HepG2 (cell line): ENCODE measurements around the gene EPB41. TPM values are rescaled to one million over a fixed set of nuclear protein-coding genes. Genes with fewer than 3 reads are reported as not detected.

ENCODE experiments used
- ATAC-seq: fragments of 200-7000 bp; cut with Tn5 transposase; 3 replicates; pipeline ENCODE4 v1.9.1; 2020; ENCODE audit warnings: mild to moderate bottlenecking, moderate library complexity
- BruUV-seq: library from RNA; stranded (reverse); fragments of 400-500 nt; replicated peaks from 2 replicates; lab custom pipeline; 2021; lab: Mats Ljungman, UMichigan
- CTCF ChIA-PET: fragments of 300-600 bp; formaldehyde crosslinking; extraction: SDS; loops from one replicate; lab custom pipeline; 2021; ENCODE audit warnings: low total read pairs, inconsistent platforms, low intra/inter-chr PET ratio; lab: Yijun Ruan, JAX
- POLR2A ChIA-PET: fragments of 350-600 bp; sonication (Branson Sonifier 250); formaldehyde crosslinking; loops from one replicate; lab custom pipeline; 2020; ENCODE audit warnings: antibody characterized with exemption, inconsistent platforms; lab: Yijun Ruan, JAX
- DNase-seq: peaks from one replicate; pipeline ENCODE4 v3.0.0-alpha.2; 2015; ENCODE audit warnings: low spot score
- FAIRE-seq: peaks from 3 replicates; lab custom pipeline; 2011; peaks lifted over from hg19 to GRCh38; lab: Jason Lieb, UNC
- H2AFZ ChIP-seq: one replicate; pipeline ENCODE4 v1.6.1; 2011; ENCODE audit warnings: low read length, inconsistent platforms
- H3K27ac ChIP-seq: fragments of 300-600 bp; 3 replicates; pipeline ENCODE4 v1.8.0; 2011; ENCODE audit warnings: mixed run types, mild to moderate bottlenecking, mixed read lengths, low read length, inconsistent platforms; ENCODE audit not compliant: insufficient read depth; ENCODE audit errors: extremely low read length
- H3K27me3 ChIP-seq, 2 experiments: fragments of 200-600 bp in 1 of 2; 2 replicates in 1 of 2; 3 replicates in 1 of 2; pipeline versions ENCODE4 v1.6.0 to v1.8.0; 2011; ENCODE audit warnings: low read length in 2 of 2, mild to moderate bottlenecking in 2 of 2, moderate library complexity in 2 of 2, inconsistent platforms in 1 of 2; ENCODE audit not compliant: insufficient read depth in 2 of 2, control insufficient read depth in 1 of 2
- H3K36me3 ChIP-seq, 2 experiments: fragments of 200-600 bp in 1 of 2; replicated peaks in 1 of 2; 2 replicates in 1 of 2; 3 replicates in 1 of 2; pipeline versions ENCODE4 v1.5.1 to v1.8.0; 2011; ENCODE audit warnings: low read length in 2 of 2, inconsistent platforms in 1 of 2; ENCODE audit not compliant: insufficient read depth in 2 of 2, control insufficient read depth in 1 of 2
- H3K4me1 ChIP-seq: 2 replicates; pipeline ENCODE4 v1.5.1; 2012; ENCODE audit warnings: low read length, inconsistent platforms; ENCODE audit not compliant: insufficient read depth
- H3K4me2 ChIP-seq: 2 replicates; pipeline ENCODE4 v1.6.0; 2011; ENCODE audit warnings: low read depth, low read length, inconsistent platforms
- H3K4me3 ChIP-seq, 3 experiments: fragments of 200-600 bp in 1 of 3; sonication (generic), shearing (Covaris generic) in 1 of 3; replicated peaks in 1 of 3; 2 replicates each; pipeline ENCODE4 v1.5.1; 2011 to 2016; ENCODE audit warnings: low read length in 3 of 3, inconsistent platforms in 2 of 3, low read depth in 2 of 3, mild to moderate bottlenecking in 2 of 3, control low read depth in 1 of 3, mixed read lengths in 1 of 3; ENCODE audit not compliant: insufficient read depth in 1 of 3
- H3K79me2 ChIP-seq: one replicate; pipeline ENCODE4 v1.6.1; 2011; ENCODE audit warnings: low read length, inconsistent platforms; ENCODE audit not compliant: insufficient read depth
- H3K9ac ChIP-seq: 2 replicates; pipeline ENCODE4 v1.6.0; 2011; ENCODE audit warnings: mild to moderate bottlenecking, low read depth, low read length, inconsistent platforms; ENCODE audit not compliant: insufficient read depth
- H3K9me3 ChIP-seq: 2 replicates; pipeline ENCODE4 v1.5.1; 2012; ENCODE audit warnings: mild to moderate bottlenecking, low read length
- H4K20me1 ChIP-seq: 2 replicates; pipeline ENCODE4 v1.6.0; 2011; ENCODE audit warnings: inconsistent platforms, mild to moderate bottlenecking, low read length, moderate library complexity; ENCODE audit not compliant: insufficient read depth
- BORCS8-MEF2B ChIP-seq: sonication (generic); formaldehyde crosslinking; IDR thresholded peaks from 2 replicates; pipeline ENCODE4 v1.8.0; 2022; ENCODE audit warnings: mild to moderate bottlenecking, missing genetic modification reagents
- FIP1L1 ChIP-seq: fragments of 200-400 bp; formaldehyde crosslinking; IDR thresholded peaks from 2 replicates; pipeline ENCODE4 v1.6.1; 2018; ENCODE audit warnings: low read depth, mild to moderate bottlenecking, low read length, moderate library complexity, borderline replicate concordance; ENCODE audit not compliant: insufficient read depth
- KLF11 ChIP-seq: IDR thresholded peaks from 2 replicates; pipeline ENCODE4 v1.6.1; 2016; ENCODE audit warnings: missing compliant biosample characterization
- KMT2B ChIP-seq: IDR thresholded peaks from 2 replicates; pipeline ENCODE4 v1.6.1; 2016; ENCODE audit warnings: missing genetic modification reagents, missing compliant biosample characterization
- MXD4 ChIP-seq: IDR thresholded peaks from 2 replicates; pipeline ENCODE4 v1.6.1; 2016; ENCODE audit warnings: mild to moderate bottlenecking, missing biosample characterization, missing genetic modification reagents
- NFE2 ChIP-seq: sonication (generic); formaldehyde crosslinking; IDR thresholded peaks from 2 replicates; pipeline ENCODE4 v1.4.0; 2020; ENCODE audit warnings: missing genetic modification reagents
- RBFOX2 ChIP-seq: fragments of 200-400 bp; formaldehyde crosslinking; IDR thresholded peaks from 2 replicates; pipeline ENCODE4 v1.6.1; 2017; ENCODE audit warnings: low read depth, mild to moderate bottlenecking, low read length
- U2AF2 ChIP-seq: fragments of 200-400 bp; formaldehyde crosslinking; IDR thresholded peaks from 2 replicates; pipeline ENCODE4 v1.6.1; 2017; ENCODE audit warnings: low read depth, mild to moderate bottlenecking, low read length
- ZNF121 ChIP-seq: sonication (generic); formaldehyde crosslinking; IDR thresholded peaks from 2 replicates; pipeline ENCODE4 v1.5.0; 2020; ENCODE audit warnings: mild to moderate bottlenecking, missing genetic modification reagents
- ZNF160 ChIP-seq: sonication (generic); formaldehyde crosslinking; IDR thresholded peaks from 2 replicates; pipeline ENCODE4 v1.8.0; 2022; ENCODE audit warnings: mild to moderate bottlenecking, inconsistent platforms, missing genetic modification reagents
- WGBS: methylation state at CpG from one replicate; pipeline ENCODE4 v1.1.6; 2017; ENCODE audit warnings: low lambda C conversion rate; 5-methylcytosine and 5-hydroxymethylcytosine counted together
- in situ Hi-C: cut with HindIII; loops from 2 replicates; pipeline ENCODE4 v1.10.0; 2017; ENCODE audit warnings: low pct_unique_long_range_greater_than_20kb; ENCODE audit not compliant: extremely low pct_ligation_motif_present
- intact Hi-C: fragments of 100-400 bp; cut with micrococcal nuclease; formaldehyde crosslinking; loops from one replicate; pipeline ENCODE4 v1.10.0; 2022; ENCODE audit not compliant: unreplicated experiment
- polyA plus RNA-seq, 8 experiments: library from polyadenylated mRNA; depleted of rRNA in 3 of 8; stranded (reverse) in 7 of 8; unstranded in 1 of 8; fragments of >200 nt; fragmentation: Illumina TruSeq in 4 of 8; extraction: Trizol in 4 of 8; gene quantifications; 2 replicates each; pipeline versions ENCODE4 v1.2.1 to v1.2.3, GENCODE V29; 2011 to 2016; ENCODE audit warnings: low read depth in 4 of 8, missing spikeins in 1 of 8, mixed read lengths in 1 of 8; ENCODE audit not compliant: insufficient read depth in 1 of 8
- total RNA-seq, 5 experiments: library from RNA; depleted of rRNA; stranded (reverse); fragments of >200 nt; fragmentation: Illumina TruSeq; extraction: Trizol; gene quantifications; 2 replicates each; pipeline ENCODE4 v1.2.3, GENCODE V29; 2016; ENCODE audit warnings: low read depth in 1 of 5
- TF ChIP-seq, protein P1 (sequence below): IDR thresholded peaks from 2 replicates; pipeline ENCODE4 v1.6.1; 2016; ENCODE audit warnings: low read depth, borderline replicate concordance
- TF ChIP-seq, protein P2 (sequence below): sonication (generic); formaldehyde crosslinking; IDR thresholded peaks from 2 replicates; pipeline ENCODE4 v1.4.0; 2020; ENCODE audit warnings: missing genetic modification reagents

Gene EPB41
- total and polyA plus RNA-seq, 2 of the 13 experiments (the other 11 are each of a cell fraction or from before 2014, with no cell fraction given): 34.5 to 46.7 TPM

GRCh38 chr1:28933277-28933676, 18.9 kb downstream of the EPB41 start:
- Histone ChIP-seq H3K4me2 (no peak overlapping the region), H2AFZ (no peak overlapping the region), H3K4me1 (peaks cover 7% of the 10 kb centered on the region), H3K79me2 (peaks cover 51% of the 10 kb centered on the region), H3K9ac (no peak overlapping the region), H3K27me3 (no peaks in the 10 kb centered on the region), H3K4me3 (no peak overlapping the region), H4K20me1 (no peaks in the 10 kb centered on the region), H3K36me3 (no peaks in the 10 kb centered on the region), H3K9me3 (no peaks in the 10 kb centered on the region), H3K27ac (no peak overlapping the region)
- in situ Hi-C loops (no loop called here), intact Hi-C loops (no loop called here)
- no peak for FAIRE-seq
- ChIA-PET POLR2A (no interaction called here), CTCF (no interaction called here)
- WGBS: 100% methylated on average over 2 of the region's 2 CpGs
- DNase-seq: no peak
- no peak for ATAC-seq
- TF ChIP-seq U2AF2 (no peak), ZNF121 (CRISPR knock-in tag) (no peak), BORCS8-MEF2B (CRISPR knock-in tag) (no peak), NFE2 (no peak), FIP1L1 (no peak), KMT2B (CRISPR knock-in tag) (no peak), RBFOX2 (no peak), KLF11 (CRISPR knock-in tag) (no peak), ZNF160 (CRISPR knock-in tag) (no peak), MXD4 (CRISPR knock-in tag) (no peak)
- TF ChIP-seq, protein P1, sequence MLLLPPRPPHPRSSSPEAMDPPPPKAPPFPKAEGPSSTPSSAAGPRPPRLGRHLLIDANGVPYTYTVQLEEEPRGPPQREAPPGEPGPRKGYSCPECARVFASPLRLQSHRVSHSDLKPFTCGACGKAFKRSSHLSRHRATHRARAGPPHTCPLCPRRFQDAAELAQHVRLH (CRISPR knock-in tag): no peak
- TF ChIP-seq, protein P2, sequence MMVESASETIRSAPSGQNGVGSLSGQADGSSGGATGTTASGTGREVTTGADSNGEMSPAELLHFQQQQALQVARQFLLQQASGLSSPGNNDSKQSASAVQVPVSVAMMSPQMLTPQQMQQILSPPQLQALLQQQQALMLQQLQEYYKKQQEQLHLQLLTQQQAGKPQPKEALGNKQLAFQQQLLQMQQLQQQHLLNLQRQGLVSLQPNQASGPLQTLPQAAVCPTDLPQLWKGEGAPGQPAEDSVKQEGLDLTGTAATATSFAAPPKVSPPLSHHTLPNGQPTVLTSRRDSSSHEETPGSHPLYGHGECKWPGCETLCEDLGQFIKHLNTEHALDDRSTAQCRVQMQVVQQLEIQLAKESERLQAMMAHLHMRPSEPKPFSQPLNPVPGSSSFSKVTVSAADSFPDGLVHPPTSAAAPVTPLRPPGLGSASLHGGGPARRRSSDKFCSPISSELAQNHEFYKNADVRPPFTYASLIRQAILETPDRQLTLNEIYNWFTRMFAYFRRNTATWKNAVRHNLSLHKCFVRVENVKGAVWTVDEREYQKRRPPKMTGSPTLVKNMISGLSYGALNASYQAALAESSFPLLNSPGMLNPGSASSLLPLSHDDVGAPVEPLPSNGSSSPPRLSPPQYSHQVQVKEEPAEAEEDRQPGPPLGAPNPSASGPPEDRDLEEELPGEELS (CRISPR knock-in tag): no peak
- no TSS peak for BruUV-seq
